Subcutaneous adipose tissue (tissue), 4 donors: Measurements from ENCODE around the gene ETV3L. TPM values are rescaled to one million over a fixed set of nuclear protein-coding genes. Genes with fewer than 3 reads are reported as not detected.

Experiments used
- total RNA-seq, 4 donors: library from RNA; depleted of rRNA; stranded (reverse); fragments of >200 nt; gene quantifications; one replicate each; pipeline ENCODE4 v1.1.0, GENCODE V29; 2016
- TF ChIP-seq, protein P1 (sequence below): fragments of 450-650 bp; IDR thresholded peaks from one replicate; pipeline ENCODE4 v1.5.1; 2016; ENCODE audit warnings: low read depth, mild to moderate bottlenecking, control low read depth, antibody characterized with exemption, moderate library complexity

Gene ETV3L
- total RNA-seq, 4 donors from 2014 or later: not detected

DNA sequence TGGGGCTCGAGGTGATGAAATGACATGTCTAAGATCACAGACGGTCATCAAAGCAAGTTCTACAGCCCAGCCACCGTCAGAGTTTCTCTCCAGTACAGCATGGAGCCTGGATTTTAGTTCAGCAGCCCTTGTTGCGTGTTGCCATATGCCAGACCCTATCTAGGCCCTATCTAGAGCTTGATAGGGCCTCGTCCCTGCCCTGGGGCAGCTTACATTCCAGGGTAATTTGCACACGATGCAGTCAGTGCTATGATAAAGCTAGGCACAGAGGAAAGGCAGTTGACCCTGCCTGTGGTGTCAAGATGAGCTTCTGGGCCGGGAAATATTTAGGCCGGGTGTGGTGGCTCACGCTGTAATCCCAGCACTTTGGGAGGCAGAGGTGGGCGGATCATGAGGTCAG lies 18.9 kb downstream of the ETV3L start:
- TF ChIP-seq, protein P1, sequence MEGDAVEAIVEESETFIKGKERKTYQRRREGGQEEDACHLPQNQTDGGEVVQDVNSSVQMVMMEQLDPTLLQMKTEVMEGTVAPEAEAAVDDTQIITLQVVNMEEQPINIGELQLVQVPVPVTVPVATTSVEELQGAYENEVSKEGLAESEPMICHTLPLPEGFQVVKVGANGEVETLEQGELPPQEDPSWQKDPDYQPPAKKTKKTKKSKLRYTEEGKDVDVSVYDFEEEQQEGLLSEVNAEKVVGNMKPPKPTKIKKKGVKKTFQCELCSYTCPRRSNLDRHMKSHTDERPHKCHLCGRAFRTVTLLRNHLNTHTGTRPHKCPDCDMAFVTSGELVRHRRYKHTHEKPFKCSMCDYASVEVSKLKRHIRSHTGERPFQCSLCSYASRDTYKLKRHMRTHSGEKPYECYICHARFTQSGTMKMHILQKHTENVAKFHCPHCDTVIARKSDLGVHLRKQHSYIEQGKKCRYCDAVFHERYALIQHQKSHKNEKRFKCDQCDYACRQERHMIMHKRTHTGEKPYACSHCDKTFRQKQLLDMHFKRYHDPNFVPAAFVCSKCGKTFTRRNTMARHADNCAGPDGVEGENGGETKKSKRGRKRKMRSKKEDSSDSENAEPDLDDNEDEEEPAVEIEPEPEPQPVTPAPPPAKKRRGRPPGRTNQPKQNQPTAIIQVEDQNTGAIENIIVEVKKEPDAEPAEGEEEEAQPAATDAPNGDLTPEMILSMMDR: no peak

DNA sequence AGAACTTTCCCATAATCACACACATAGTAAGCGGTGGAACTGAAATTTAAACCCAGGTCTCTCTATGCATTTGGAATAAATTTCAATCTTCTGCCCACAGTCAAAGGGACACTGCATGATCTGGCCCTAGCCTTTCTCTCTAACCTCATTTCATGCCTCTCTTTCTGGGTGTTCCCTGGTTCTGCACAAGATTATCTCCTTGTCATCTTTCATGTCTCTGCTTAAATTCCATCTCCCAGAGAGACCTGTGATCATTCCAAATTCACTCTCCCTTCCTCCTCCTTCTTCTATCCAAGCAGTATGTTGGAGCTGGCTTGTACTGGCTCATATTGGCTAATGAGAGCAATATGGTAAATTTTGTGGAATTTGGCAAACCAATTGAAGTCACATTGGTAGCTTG lies 22.2 kb downstream of the ETV3L start:
- TF ChIP-seq, protein P1: no peak

DNA sequence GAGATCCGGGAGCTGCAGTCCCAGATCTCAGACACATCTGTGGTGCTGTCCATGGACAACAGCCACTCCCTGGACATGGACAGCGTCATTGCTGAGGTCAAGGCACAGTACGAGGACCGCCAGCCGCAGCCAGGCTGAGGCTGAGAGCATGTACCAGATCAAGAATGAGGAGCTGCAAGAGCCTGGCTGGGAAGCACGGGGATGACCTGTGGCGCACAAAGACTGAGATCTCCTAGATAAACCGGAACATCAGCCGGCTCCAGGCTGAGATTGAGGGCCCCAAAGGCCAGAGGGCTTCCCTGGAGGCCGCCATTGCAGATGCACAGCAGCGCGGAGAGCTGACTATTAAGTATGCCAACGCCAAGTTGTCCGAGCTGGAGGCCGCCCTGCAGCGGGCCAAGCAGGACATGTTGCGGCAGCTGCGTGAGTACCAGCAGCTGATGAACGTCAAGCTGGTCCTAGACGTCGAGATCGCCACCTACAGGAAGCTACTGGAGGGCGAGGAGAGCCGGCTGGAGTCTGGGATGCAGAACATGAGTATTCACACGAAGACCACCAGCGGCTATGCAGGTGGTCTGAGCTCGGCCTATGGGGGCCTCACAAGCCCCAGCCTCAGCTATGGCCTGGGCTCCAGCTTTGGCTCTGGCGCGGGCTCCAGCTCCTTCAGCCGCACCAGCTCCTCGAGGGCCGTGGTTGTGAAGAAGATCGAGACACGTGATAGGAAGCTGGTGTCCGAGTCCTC lies 25.5 kb downstream of the ETV3L start:
- TF ChIP-seq, protein P1: no peak

DNA sequence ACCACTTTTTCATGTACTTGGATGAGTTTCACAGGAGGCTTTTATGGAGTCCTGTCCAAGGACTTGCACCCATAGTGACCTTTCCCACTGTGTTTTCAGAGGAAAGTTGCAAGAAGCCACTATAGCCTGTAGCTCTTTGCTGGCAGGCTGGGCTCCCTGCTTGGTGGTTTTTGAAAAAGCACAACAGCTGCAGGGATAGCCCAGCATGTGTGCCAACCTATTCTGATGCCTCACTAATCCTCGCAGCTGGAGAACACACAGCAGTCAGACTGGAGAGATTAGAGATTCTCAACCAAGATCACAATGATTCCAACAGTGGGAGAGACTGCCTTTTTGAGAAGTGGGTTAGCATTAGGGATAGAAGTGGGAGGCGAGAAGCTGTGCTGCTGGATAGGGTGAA lies 30.0 kb downstream of the ETV3L start:
- TF ChIP-seq, protein P1: no peak

DNA sequence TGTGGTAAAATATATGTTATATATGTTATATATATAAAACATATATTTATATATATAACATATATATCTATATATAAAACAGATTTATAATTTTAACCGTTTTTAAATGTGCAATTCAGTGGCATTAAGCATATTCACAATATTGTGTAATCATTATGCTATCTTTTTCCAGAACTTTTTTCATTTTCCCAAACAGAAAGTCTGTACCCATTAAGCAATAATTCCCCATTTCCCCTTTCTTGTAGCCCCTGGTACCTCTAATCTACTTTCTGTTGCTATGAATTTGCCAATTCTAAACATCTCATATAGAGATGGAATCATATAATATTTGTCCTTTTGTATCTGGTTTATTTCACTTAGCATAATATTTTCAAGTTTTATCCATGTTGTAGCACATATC lies 43.3 kb downstream of the ETV3L start:
- TF ChIP-seq, protein P1: no peak

DNA sequence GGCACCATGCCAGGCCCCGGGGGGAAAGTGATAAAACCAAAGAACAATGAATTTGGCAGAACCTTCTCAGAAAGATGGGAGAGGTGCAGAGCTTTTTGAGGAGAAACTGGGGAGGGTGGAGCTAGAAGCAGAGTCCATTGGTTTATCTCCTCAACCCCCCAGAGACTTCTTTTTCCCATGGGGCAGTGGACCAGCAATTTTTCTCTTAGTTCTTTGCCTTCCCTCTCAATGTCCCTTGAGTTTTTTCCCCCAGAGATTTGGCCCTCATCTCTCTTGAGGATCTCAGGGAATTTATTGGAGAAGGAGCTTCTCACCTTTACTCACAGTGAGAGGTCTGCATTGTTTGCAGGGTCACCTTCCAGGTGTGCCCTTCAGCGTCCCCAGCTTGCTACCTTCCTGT lies 48.8 kb downstream of the ETV3L start:
- TF ChIP-seq, protein P1: no peak

DNA sequence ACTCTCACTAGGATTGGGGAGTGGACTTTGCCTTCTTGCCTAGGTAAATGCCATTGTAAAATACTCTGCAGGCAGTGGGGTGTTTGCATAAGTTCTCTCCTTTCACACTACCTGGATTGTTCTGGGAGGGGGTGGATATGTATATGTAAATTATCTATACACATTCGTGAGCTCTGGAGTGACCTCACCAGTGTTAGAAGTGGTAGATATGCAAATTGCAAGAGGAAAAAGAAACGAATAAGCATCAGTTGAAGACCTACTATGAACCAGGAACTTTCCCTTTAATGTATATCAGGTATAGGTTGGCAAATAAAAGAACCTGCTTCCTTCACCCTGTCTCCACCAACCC lies 52.6 kb downstream of the ETV3L start:
- TF ChIP-seq, protein P1: no peak
